K562 (cell line): ENCODE data around the gene EEFSEC. TPM values are rescaled to one million over a fixed set of nuclear protein-coding genes. Genes with fewer than 3 reads are reported as not detected.

Experiments used
- ARID1B ChIP-seq: fragments of 450-650 bp; IDR thresholded peaks from 2 replicates; pipeline ENCODE4 v1.6.1; 2016; ENCODE audit warnings: antibody characterized with exemption, mild to moderate bottlenecking, inconsistent platforms
- ATF1 ChIP-seq, 2 experiments: fragments of 450-650 bp in 1 of 2; IDR thresholded peaks; 2 replicates each; pipeline ENCODE4 v1.6.1; 2016; ENCODE audit warnings: missing compliant biosample characterization in 1 of 2, missing genetic modification characterization in 1 of 2
- BMI1 ChIP-seq: fragments of 150-350 bp; IDR thresholded peaks from 2 replicates; pipeline ENCODE4 v1.6.1; 2014; ENCODE audit warnings: low read length
- CBX5 ChIP-seq: IDR thresholded peaks from 2 replicates; pipeline ENCODE4 v1.6.1; 2014; ENCODE audit warnings: low read depth, borderline replicate concordance
- E2F3 ChIP-seq: fragments of 250-450 bp; sonication (Bioruptor Pico); IDR thresholded peaks from 2 replicates; pipeline ENCODE4 v1.4.0; 2020; ENCODE audit warnings: mild to moderate bottlenecking
- ELF2 ChIP-seq: fragments of 250-450 bp; sonication (Bioruptor Pico); IDR thresholded peaks from 2 replicates; pipeline ENCODE4 v1.5.0; 2021; ENCODE audit warnings: mild to moderate bottlenecking
- KAT7 ChIP-seq: sonication (generic); formaldehyde crosslinking; IDR thresholded peaks from 2 replicates; pipeline ENCODE4 v1.8.0; 2022; ENCODE audit warnings: missing genetic modification reagents, mild to moderate bottlenecking, borderline replicate concordance
- KDM2B ChIP-seq: fragments of 250-450 bp; sonication (Bioruptor Pico); IDR thresholded peaks from 2 replicates; pipeline ENCODE4 v1.8.0; 2021; ENCODE audit warnings: mild to moderate bottlenecking, moderate library complexity
- LEF1 ChIP-seq: fragments of 450-650 bp; IDR thresholded peaks from 2 replicates; pipeline ENCODE4 v1.6.1; 2016; ENCODE audit warnings: mild to moderate bottlenecking
- NRF1 ChIP-seq, 2 experiments: fragments of 450-650 bp; IDR thresholded peaks in 1 of 2; conservative IDR thresholded peaks in 1 of 2; 2 replicates each; pipeline ENCODE4 v1.6.1; 2014; ENCODE audit warnings: mild to moderate bottlenecking in 2 of 2
- POLR2G ChIP-seq: fragments of 200-400 bp; formaldehyde crosslinking; IDR thresholded peaks from 2 replicates; pipeline ENCODE4 v1.6.1; 2017; ENCODE audit warnings: low read depth, mild to moderate bottlenecking, antibody characterized with exemption, low read length, moderate library complexity
- RBBP5 ChIP-seq: fragments of 200-600 bp; sonication (generic); IDR thresholded peaks from 2 replicates; pipeline ENCODE4 v1.6.1; 2012; ENCODE audit warnings: borderline replicate concordance, mild to moderate bottlenecking, low read length, control low read depth, inconsistent platforms; ENCODE audit not compliant: insufficient read depth, poor library complexity, severe bottlenecking
- SRSF9 ChIP-seq: fragments of 200-400 bp; formaldehyde crosslinking; IDR thresholded peaks from 2 replicates; pipeline ENCODE4 v1.6.1; 2017; ENCODE audit warnings: low read depth, low read length, borderline replicate concordance
- TAF1 ChIP-seq: IDR thresholded peaks from 2 replicates; pipeline ENCODE4 v1.6.1; 2011; ENCODE audit warnings: mild to moderate bottlenecking, low read length, moderate library complexity; ENCODE audit not compliant: insufficient read depth, control insufficient read depth, severe bottlenecking; ENCODE audit errors: extremely low read depth
- ZFP36 ChIP-seq: fragments of 150-350 bp; IDR thresholded peaks from 2 replicates; pipeline ENCODE4 v1.6.1; 2018; ENCODE audit warnings: low read length, low read depth; ENCODE audit not compliant: partially characterized antibody
- ZNF778 ChIP-seq: fragments of 450-650 bp; formaldehyde crosslinking; IDR thresholded peaks from 2 replicates; pipeline ENCODE4 v1.4.0; 2020; ENCODE audit warnings: mild to moderate bottlenecking, moderate library complexity
- polyA plus RNA-seq, 8 experiments: library from polyadenylated mRNA; depleted of rRNA in 4 of 8; stranded (reverse) in 5 of 8; unstranded in 3 of 8; fragments of >200 nt; fragmentation: Nextera tagmentation in 2 of 8; fragmentation: Illumina TruSeq in 1 of 8; extraction: Ambion mirVana in 2 of 8; extraction: Trizol in 1 of 8; gene quantifications; 2 replicates each; pipeline versions ENCODE4 v1.2.1 to v1.2.3, GENCODE V29; 2011 to 2014; ENCODE audit warnings: inconsistent platforms in 1 of 8, missing spikeins in 1 of 8
- total RNA-seq, 7 experiments: library from RNA; depleted of rRNA in 6 of 7; stranded (reverse); fragments of >200 nt in 6 of 7; fragmentation: Illumina TruSeq in 2 of 7; extraction: Trizol in 2 of 7; gene quantifications; 2 replicates each; pipeline versions ENCODE4 v1.2.1 to v1.2.3, GENCODE V29; 2011 to 2021; ENCODE audit warnings: low replicate concordance in 1 of 7
- TF ChIP-seq, protein P1 (sequence below): fragments of 450-650 bp; IDR thresholded peaks from 2 replicates; pipeline ENCODE4 v1.6.1; 2016; ENCODE audit warnings: missing biosample characterization, missing genetic modification characterization
- TF ChIP-seq, protein P2 (sequence below): sonication (generic); formaldehyde crosslinking; IDR thresholded peaks from 2 replicates; pipeline ENCODE4 v1.8.0; 2022; ENCODE audit warnings: mild to moderate bottlenecking, missing genetic modification reagents, borderline replicate concordance
- TF ChIP-seq, protein P3 (sequence below): sonication (generic); formaldehyde crosslinking; IDR thresholded peaks from 2 replicates; pipeline ENCODE4 v1.8.0; 2023; ENCODE audit warnings: mild to moderate bottlenecking, missing genetic modification reagents

The EEFSEC gene
- total and polyA plus RNA-seq, 9 of the 15 experiments (the other 6 are each of a cell fraction or from before 2014, with no cell fraction given): 0.35 to 11.8 (median 7.7) TPM

DNA sequence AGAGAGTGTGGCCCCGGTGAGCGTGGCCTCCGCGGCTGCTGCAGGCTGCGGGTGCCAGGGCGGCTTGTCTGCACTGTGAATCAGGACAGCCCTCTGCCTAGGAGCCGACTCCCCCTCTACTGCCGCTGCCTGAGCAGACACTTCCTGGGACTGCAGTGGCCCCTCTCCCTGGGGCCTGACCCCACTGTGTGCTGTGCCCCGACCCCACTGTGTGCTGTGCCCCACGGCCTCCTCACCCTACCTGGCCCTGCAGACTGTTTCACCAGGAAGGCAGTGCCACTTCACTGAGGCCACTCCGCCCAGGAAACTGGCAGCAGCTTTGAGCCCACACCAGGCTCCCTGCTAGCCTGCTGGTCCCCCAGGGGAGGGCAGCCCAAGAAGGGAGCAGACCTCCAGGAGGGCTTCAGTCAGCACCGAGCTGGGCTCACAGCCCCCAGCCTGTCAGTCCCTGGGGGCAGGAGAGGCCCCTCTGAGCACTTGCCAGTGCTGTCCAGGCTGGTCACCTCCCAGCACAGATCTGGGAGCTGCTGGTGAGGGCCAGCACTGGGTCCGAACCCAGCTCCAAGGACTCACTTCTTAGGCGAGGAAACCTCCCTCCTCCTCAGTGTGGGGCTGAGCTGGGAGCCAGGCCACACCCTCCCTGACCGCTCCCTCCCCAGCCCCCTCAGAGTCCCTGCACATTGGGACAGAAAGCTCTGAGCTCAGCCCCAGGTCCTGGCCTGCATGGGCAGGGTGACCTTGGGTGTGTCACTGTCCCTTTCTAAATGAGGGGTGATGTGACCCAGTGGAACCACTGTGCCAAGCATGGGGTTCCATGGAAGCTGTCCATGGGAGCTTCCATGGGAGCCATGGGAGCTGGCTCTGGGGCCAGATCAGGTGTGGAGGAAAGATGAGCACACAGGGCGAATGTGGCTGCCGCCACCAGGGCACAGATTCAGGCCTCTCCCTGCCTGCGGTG is 256.6 kb downstream of the EEFSEC start (continued):
- TF ChIP-seq, protein P1, sequence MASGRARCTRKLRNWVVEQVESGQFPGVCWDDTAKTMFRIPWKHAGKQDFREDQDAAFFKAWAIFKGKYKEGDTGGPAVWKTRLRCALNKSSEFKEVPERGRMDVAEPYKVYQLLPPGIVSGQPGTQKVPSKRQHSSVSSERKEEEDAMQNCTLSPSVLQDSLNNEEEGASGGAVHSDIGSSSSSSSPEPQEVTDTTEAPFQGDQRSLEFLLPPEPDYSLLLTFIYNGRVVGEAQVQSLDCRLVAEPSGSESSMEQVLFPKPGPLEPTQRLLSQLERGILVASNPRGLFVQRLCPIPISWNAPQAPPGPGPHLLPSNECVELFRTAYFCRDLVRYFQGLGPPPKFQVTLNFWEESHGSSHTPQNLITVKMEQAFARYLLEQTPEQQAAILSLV: 0 out of 2 replicates have a peak, but pooled peaks have one; percentile 15
- no peak for TF ChIP-seq RBBP5
- TF ChIP-seq CBX5: 0 out of 2 replicates have a peak, but pooled peaks have one; percentile 8
- TF ChIP-seq TAF1: peak; percentile 42
- TF ChIP-seq SRSF9: no peak
- TF ChIP-seq E2F3: no peak
- no peak for TF ChIP-seq KDM2B
- TF ChIP-seq POLR2G: peak; percentile 79
- 0 out of 2 replicates have a peak, but pooled peaks have one; percentile 42 for TF ChIP-seq KAT7 (CRISPR knock-in tag)
- TF ChIP-seq, protein P2, sequence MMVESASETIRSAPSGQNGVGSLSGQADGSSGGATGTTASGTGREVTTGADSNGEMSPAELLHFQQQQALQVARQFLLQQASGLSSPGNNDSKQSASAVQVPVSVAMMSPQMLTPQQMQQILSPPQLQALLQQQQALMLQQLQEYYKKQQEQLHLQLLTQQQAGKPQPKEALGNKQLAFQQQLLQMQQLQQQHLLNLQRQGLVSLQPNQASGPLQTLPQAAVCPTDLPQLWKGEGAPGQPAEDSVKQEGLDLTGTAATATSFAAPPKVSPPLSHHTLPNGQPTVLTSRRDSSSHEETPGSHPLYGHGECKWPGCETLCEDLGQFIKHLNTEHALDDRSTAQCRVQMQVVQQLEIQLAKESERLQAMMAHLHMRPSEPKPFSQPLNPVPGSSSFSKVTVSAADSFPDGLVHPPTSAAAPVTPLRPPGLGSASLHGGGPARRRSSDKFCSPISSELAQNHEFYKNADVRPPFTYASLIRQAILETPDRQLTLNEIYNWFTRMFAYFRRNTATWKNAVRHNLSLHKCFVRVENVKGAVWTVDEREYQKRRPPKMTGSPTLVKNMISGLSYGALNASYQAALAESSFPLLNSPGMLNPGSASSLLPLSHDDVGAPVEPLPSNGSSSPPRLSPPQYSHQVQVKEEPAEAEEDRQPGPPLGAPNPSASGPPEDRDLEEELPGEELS (CRISPR knock-in tag): no peak
- no peak for TF ChIP-seq ZFP36
- 0 out of 2 replicates have a peak, but pooled peaks have one; percentile 6 for TF ChIP-seq ARID1B
- TF ChIP-seq, protein P3, sequence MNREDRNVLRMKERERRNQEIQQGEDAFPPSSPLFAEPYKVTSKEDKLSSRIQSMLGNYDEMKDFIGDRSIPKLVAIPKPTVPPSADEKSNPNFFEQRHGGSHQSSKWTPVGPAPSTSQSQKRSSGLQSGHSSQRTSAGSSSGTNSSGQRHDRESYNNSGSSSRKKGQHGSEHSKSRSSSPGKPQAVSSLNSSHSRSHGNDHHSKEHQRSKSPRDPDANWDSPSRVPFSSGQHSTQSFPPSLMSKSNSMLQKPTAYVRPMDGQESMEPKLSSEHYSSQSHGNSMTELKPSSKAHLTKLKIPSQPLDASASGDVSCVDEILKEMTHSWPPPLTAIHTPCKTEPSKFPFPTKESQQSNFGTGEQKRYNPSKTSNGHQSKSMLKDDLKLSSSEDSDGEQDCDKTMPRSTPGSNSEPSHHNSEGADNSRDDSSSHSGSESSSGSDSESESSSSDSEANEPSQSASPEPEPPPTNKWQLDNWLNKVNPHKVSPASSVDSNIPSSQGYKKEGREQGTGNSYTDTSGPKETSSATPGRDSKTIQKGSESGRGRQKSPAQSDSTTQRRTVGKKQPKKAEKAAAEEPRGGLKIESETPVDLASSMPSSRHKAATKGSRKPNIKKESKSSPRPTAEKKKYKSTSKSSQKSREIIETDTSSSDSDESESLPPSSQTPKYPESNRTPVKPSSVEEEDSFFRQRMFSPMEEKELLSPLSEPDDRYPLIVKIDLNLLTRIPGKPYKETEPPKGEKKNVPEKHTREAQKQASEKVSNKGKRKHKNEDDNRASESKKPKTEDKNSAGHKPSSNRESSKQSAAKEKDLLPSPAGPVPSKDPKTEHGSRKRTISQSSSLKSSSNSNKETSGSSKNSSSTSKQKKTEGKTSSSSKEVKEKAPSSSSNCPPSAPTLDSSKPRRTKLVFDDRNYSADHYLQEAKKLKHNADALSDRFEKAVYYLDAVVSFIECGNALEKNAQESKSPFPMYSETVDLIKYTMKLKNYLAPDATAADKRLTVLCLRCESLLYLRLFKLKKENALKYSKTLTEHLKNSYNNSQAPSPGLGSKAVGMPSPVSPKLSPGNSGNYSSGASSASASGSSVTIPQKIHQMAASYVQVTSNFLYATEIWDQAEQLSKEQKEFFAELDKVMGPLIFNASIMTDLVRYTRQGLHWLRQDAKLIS (CRISPR knock-in tag): no peak
- TF ChIP-seq ELF2 (CRISPR knock-in tag): peak; percentile 32; the same call in 1 of the 2 replicates
- no peak for TF ChIP-seq LEF1
- TF ChIP-seq BMI1: no peak
- TF ChIP-seq ZNF778 (CRISPR knock-in tag): no peak
- no peak for TF ChIP-seq ATF1 (CRISPR knock-in tag; IDR thresholded peaks at IDR 0.05)
- TF ChIP-seq ATF1 (tag; IDR thresholded peaks at IDR 0.05): no peak
- peak; percentile 21 to 50; a peak in 3 of 4 replicates for TF ChIP-seq NRF1 (conservative IDR thresholded peaks at IDR 0.05 in 1 of 2, IDR thresholded peaks at IDR 0.05 in 1 of 2)
